ENCODE measurements around the gene KLHL22.

GRCh38 chr22:20448630-20449029 is 47.0 kb downstream of the KLHL22 start:
- TF ChIP-seq BACH2 (CRISPR knock-in tag; IDR thresholded peaks at IDR 0.05; ENCODE audit: borderline replicate concordance) = no peak
- TF ChIP-seq, protein P1, sequence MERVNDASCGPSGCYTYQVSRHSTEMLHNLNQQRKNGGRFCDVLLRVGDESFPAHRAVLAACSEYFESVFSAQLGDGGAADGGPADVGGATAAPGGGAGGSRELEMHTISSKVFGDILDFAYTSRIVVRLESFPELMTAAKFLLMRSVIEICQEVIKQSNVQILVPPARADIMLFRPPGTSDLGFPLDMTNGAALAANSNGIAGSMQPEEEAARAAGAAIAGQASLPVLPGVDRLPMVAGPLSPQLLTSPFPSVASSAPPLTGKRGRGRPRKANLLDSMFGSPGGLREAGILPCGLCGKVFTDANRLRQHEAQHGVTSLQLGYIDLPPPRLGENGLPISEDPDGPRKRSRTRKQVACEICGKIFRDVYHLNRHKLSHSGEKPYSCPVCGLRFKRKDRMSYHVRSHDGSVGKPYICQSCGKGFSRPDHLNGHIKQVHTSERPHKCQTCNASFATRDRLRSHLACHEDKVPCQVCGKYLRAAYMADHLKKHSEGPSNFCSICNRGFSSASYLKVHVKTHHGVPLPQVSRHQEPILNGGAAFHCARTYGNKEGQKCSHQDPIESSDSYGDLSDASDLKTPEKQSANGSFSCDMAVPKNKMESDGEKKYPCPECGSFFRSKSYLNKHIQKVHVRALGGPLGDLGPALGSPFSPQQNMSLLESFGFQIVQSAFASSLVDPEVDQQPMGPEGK (CRISPR knock-in tag; IDR thresholded peaks at IDR 0.05; ENCODE audit: borderline replicate concordance) = no peak
- TF ChIP-seq ZNF565 (CRISPR knock-in tag; conservative IDR thresholded peaks at IDR 0.05; ENCODE audit: low read depth) = no peak
- TF ChIP-seq, protein P2, sequence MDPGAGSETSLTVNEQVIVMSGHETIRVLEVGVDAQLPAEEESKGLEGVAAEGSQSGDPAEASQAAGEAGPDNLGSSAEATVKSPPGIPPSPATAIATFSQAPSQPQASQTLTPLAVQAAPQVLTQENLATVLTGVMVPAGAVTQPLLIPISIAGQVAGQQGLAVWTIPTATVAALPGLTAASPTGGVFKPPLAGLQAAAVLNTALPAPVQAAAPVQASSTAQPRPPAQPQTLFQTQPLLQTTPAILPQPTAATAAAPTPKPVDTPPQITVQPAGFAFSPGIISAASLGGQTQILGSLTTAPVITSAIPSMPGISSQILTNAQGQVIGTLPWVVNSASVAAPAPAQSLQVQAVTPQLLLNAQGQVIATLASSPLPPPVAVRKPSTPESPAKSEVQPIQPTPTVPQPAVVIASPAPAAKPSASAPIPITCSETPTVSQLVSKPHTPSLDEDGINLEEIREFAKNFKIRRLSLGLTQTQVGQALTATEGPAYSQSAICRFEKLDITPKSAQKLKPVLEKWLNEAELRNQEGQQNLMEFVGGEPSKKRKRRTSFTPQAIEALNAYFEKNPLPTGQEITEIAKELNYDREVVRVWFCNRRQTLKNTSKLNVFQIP (CRISPR knock-in tag; IDR thresholded peaks at IDR 0.05; ENCODE audit: borderline replicate concordance, low read depth) = no peak
- no peak for TF ChIP-seq PPARA (CRISPR knock-in tag; IDR thresholded peaks at IDR 0.05; ENCODE audit: borderline replicate concordance)
